ENCODE results near the gene GNAI3.

Gene GNAI3

DNA sequence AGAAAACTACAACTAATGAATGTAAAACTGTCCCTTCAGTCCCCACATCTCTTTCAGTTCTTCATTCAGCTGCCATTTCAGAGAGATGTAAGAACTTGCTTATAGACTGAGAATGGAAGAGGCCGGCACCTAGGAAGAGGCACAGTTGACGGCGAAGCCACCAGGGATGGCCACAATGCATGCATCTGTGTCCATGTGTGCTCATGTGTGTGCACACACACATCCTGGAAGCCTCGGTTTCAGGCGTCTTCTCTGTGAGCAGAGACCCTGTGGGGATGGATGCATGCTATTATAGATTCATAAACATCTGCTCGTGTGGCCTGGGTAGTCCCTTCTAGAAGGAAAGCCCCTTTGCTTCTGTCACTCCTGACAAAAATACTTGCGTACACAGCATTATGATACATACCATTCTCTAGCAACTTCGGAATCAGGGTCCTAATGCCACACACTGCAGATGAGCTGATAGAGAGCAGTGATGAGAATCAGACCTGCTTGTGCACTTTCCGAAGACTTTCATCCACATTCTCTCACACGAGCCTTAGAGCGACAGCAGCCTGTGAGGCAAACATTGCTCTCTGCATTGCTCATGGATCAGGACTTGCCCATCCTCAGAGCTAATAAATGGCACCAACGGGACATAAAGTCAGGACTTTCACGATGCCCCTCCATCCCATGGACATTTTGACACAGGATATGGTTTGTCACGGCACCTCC lies 21.2 kb upstream of the GNAI3 start:
- DNase-seq (ENCODE audit: low spot score) = no peak

DNA sequence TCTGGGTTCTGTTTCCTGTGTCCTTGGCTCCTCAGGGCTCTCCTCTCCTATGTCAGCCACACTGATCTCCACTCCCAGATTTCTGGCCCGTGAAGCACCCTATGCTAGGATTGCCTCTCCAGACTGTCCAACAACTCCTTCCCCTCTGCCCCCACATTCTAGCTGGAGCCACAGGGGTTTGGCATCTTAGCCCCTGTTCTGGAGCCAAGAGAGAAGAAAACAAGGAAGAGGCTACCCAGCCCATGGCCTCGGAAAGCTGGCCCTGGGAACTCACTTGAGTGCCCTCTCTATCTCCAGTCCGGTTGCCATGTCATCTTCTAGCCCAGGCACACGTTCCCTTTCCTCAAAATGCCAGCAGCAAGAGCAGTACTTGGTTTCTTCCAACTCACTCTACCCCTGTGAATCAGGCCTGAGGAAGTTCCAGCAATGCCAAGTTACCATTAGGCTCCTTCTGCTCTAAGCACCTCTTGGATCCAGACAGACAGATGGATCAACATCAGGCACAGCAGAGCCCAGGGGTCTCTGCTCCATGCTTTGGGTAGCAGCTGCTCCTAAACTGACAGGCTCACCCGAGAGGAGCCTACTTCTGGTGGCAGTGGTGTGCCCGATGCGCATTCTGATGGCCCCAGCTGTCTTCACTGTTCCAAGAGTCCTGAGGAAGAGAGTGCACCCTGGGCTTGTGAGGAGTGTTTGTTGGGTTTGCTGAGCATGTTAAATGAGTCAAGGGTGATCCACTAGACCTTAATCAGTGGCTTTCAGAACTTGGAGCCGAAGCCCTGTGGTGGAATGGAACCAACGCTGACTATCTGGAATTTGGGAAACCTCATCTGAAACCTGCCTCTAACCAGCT lies 20.3 kb upstream of the GNAI3 start:
- no peak for DNase-seq (ENCODE audit: low spot score)

DNA sequence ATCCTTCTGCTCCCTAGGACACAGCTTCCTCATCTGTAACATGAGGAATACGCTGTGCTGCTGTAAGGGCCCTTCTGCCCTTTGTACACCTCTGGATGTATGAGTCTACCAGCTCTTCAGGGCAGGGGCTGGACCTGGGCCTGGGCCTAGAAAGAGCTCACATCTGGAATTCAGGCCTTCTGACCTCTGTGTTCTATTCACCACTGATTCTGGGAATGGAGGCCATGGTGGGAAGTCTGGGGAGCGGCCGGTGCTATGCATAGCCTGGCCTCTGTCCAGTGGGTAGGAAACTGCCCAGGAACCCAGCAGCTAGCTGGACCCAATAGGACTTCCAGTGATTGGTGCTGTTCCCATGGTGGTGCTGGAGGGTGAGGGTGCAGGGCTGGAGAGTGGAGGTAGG lies 19.7 kb upstream of the GNAI3 start:
- DNase-seq (ENCODE audit: low spot score) = no peak

DNA sequence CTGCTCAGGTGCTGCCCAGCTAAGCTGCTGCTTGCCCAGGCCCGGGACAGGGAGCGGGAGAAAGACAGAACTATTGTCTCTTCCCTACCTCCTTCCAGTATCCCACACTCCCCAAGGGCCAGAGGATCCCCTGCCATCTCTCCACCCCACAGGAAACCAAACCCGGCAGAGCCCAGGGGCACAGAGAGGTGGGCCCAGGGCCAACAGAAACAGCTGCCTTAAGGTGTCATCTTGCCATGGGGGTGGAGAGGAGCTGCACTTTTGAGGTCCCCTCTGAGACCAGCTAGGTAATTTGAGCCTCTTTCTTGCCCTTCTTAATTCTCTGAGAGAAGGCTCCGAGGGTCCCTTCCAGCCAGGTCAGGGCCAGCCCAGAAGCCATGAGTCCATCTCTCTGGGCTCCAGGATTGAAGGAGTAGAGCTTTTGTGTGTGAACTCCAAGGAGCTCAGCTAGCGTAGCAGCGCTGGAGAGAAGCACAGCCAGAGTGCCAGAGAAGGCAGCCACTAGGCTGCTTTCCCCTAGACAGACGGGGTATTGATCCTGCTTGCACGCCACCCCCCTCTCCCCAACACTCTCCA lies 18.4 kb upstream of the GNAI3 start:
- DNase-seq (ENCODE audit: low spot score) = no peak

DNA sequence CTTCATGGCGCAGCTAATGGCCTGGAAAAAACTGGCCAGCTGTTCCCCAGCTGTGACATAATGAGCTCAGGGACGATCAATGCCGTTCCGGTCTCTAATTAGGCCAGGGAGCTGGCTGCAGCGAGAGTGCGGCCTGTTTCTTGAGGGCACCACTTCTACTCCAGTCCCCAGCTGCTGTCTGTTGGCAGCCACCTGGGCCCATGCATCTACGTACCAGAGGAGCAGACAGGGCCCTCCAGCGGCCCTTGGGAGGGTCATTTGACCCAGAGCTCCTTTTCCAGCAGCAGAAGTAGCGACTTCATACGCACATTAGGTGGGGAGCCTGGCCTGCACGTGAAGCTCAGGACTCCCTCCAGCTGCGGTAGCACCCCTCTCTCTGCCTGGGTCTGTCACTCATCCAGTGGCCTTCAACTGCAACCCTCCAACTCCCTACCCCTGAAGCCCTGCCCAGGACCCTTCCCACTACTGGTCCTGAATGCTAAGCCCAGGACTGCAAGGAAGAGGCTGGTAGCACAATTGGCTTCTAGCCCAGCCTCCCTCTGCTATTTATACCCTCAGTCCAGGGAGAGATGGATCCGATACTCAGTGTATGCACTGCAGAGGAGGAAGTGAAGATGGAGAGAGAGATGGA lies 17.8 kb upstream of the GNAI3 start:
- no peak for DNase-seq (ENCODE audit: low spot score)

DNA sequence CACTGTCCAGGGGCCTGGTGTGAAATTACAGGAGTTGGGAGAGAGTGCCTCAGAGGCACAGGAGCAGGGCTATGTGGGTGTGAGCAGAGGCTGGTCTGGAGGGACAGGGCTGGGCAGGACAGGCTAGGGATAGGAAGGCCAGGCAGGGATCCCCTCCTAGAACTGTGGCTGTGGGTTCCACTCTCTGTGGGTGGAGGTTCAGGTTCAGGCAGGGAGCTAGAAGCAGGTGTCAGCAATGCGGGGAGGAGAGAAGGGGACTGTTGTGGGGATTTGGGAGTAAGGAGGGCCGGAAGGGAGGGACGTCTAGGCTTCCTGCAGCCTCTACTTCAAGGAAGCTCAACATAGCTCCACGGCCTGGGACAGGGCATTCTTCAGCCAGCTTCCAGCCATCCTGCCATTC lies 17.0 kb upstream of the GNAI3 start:
- DNase-seq (ENCODE audit: low spot score) = no peak

DNA sequence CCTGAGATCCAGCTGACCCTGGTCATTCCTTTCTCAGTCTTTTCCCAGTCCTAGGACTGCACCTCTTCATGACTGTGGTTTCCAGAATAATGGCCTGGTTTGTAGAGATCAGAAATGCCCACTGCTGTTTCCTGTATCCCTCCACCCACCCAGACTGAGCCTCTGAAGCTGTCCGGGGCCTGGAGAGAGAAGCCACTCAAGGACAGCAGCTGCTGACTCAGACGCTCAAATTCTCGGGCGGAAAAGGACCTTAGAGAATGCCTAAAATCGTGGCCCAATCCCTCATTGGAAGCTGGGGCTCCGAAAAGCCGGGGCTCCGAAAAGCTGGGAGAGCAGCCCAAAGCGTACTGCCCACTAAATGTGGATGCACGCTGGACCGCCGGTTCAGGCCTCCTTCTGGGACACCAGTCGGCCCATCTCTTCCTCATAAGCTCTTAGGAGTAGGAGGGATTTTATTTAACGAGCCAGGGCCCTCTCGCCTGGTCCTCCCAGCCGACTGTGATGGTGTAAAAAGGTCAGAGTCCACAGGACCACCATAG lies 16.5 kb upstream of the GNAI3 start:
- DNase-seq (ENCODE audit: low spot score) = no peak

DNA sequence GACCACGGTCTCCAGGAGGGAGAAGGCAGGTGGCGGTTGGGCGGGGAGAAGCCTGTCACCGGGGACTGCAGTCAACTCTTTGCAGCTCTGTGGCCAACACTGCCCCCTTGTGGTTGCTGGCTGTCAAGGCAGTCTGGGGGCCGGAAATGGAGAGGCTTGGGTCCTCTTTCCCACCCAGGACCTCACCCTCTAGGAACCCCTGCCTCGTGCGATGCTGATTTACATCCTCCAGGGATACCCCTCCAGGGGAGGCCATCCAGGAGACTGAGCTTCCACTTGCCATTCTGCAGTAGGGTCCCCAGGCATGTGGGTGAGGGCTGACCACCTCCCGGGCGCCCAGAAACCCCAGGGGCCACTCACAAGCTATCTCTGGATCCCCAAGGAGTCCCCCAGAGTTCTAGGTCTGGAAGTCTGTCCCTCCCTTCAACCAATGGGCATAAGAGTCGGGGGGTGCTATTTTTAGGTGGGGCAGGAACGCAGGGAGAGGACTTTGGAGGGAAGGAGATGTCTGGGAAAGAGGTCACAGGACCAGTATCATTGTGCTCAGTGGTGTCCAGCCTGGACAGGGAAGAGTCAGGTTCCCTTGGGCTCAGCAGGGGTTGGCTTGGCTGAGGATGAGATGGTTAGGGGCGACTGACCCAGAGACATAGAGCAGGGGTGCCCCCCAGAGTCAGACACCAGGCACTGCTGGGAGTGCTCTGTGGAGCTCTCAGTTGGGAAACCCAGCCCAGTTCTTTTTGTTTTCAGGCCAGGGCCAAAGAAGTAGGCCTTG lies 15.9 kb upstream of the GNAI3 start:
- peak; percentile 77 for DNase-seq (ENCODE audit: low spot score)

DNA sequence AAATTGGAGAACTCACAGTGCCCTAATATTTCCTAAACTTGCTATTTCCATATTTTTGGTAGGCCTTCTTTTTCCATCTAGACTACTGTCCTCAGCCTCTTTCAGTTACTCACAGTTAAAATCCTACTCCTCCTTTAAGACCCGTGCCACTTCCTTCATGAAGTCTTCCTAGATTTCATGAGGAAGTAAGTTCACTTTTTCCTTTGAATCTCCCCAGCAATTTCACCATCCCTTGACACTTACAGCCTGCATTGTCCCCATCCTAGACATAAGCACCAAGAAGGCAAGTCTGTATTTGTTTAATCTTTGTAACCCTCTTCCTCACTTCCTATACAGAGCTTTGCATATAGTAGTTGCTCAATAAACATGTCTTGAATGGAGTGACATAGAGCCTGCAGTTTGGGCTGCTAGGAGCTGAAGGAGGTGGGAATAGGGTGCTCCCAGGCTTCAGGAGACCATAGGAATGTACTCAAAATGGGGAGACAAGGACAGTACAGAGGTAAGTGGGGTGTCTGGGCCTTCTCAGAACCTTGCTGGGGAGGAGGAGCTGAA lies 14.0 kb upstream of the GNAI3 start:
- DNase-seq (ENCODE audit: low spot score) = no peak

DNA sequence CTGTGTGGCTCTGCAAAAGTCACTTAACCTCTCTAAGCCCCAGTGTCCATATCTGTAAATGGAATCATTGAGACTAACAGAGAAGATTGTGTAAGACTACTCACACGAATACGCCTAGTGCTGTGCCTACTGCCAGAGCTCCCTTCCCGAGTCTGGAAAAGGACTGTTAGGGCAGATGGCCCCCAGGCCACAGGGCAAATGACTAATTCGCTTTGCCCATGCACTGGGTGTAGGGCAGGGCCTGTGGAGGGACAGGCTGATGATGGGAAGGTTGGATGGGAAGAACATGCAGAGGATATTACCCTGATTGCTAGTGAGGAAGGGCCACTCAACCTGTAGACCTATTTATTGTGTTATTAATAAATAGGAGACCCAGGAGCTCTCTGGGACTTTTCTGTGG lies 12.9 kb upstream of the GNAI3 start:
- DNase-seq (ENCODE audit: low spot score) = no peak

DNA sequence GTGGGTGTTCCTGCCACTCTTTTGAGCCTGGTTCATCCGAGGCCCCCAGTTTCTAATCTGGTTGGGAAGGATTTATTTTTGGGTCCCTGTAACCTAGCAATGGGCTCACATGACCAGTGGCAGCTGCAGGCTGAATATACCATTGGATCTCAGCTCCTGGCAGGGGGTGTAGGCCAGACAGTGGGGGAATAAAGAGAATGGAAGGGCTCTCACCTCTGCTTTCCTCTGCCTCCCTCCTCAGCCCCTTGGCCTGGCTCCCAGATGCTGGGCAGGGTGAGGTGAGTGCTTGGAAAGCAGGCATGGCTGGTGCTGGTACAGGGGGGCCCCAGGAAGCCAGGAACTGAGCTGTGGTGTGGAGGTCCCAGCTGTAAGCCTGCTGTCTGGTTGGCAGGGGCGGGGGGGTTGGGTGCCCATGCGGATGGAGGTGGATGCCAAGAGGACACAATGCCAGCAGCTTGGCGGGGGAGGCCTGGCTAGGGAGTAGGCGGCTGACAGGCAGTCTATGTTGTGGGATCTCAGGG lies 12.4 kb upstream of the GNAI3 start:
- DNase-seq (ENCODE audit: low spot score) = no peak

DNA sequence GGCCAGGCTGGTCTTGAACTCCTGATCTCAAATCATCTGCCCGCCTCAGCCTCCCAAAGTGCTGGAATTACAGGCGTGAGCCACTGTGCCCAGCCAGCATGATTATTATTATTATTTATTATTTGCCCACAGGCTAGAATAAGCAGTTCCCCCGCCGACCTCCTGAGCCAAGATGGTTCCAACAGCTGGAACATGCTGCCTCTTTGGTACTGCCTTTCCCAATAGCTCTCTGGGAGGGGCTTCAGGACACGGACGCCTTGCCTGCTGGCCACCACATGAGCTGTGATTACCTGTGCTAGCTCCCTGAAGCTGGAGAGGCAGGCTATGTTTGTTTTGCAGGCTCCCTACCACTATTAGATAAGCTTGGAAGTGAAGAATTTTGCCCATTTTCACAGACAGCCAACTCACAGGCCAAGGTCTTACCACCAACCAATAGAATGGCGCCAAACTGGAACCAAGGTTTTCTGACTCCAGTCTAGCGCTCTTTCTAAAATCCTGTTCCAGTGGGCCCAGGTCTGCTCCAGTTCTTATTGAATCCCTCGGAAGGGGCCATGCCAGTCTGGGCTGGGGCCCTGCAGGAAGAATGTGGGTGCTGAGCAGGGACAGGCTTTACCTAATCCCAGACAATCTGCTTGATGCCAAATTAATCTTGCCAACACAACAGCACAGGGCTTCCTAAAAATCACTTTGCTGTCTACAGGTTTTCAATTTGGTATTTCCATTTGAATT lies 10.8 kb upstream of the GNAI3 start:
- no peak for DNase-seq (ENCODE audit: low spot score)

DNA sequence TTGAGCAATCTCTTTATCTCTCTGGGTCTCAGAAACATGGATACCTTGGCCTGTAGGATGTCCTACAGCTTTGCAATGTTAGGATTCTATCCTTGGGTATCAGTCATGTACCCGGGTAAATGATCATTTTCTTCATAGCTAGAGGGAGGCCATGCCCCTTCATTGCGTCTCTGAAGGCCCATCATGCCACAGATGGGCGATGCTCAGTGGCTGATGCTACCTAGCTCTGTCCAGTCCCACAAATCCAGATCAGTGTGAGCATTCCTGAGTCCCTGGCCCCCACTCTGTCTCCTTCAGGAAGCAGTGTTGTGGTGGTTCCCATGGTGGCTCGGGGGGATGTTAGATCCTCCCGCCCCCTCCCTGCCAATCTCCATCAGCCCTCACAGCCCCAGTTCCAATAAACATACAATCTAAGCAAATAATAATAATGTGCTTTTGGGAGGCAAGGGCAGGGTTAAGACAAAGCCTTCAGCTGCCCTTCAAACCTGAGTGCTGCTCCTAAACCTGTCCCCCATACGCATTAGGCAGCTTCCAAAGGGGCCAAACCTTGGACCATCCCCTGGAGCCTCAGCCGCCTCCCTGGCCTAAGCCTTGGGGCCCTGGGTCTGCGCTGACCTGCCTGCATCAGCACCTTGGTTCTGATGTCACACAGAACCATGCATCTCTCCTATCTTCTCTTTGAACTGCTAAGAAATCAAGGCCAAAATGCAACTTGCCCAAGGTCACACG lies 9.4 kb upstream of the GNAI3 start:
- DNase-seq (ENCODE audit: low spot score) = no peak

DNA sequence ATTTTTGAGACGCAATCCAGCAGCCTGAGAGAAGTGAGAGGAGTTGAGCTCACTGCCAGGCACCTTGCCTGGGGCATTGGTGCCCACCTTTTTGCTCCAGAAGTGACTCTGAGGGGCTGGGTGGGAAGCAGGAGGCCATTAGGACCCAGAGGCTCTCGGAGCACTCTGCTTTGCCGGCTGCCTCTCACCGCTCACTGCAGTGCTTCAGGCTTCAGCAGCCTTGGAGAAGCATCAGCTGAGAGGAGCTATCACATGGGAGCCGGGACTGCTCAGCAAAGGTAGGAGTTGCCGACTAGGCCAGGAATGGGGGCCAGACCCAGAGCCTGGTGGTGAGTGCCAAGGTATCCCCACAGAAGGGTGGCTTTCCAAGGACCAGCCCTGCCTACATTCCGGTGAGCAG lies 8.7 kb upstream of the GNAI3 start, which contains the start of gene GPR61:
GPR61 (plus strand) TSS at position 197 of the 400 bp plus-strand sequence. CDS start 3,151 bp downstream, outside the sequence.
- DNase-seq (ENCODE audit: low spot score) = no peak

DNA sequence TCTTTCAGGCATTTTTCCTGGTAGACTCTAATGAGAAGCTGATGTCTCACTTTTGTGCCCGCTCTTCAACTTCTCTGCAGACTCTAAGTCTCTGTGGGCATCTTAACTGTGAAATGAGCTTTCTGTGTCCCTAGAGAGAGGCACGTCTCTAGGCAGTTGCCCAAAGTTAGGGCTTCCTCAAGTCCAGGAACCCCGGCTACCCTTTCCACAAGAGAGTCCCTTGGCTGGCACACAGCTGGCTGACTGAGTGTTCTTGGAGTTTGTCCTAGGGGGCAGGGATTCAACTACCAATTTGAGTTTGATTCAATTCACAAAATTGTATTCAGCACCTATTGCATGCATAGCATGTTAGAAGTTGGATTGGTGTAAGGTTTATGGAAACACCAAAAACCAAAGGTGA lies 7.3 kb upstream of the GNAI3 start:
- DNase-seq (ENCODE audit: low spot score) = no peak

DNA sequence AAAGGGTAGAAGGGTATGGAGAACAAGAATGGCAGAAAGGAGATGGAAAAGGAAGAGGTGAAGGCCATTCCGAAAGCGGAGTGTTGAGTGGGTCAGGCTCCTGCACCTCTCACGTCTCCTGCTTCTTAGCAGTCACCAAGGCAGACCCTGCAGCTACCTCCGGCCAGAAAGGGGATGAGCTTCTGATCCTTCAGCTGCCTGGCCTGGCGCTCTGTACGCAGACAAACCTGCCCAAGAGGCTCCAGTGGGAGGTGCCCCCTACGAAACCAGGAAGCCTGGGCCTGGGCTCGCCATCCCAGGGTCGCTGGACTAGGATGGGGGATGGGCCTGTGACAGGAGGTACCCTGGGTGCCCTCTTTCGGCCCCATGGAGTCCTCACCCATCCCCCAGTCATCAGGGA lies 5.8 kb upstream of the GNAI3 start:
- no peak for DNase-seq (ENCODE audit: low spot score)

DNA sequence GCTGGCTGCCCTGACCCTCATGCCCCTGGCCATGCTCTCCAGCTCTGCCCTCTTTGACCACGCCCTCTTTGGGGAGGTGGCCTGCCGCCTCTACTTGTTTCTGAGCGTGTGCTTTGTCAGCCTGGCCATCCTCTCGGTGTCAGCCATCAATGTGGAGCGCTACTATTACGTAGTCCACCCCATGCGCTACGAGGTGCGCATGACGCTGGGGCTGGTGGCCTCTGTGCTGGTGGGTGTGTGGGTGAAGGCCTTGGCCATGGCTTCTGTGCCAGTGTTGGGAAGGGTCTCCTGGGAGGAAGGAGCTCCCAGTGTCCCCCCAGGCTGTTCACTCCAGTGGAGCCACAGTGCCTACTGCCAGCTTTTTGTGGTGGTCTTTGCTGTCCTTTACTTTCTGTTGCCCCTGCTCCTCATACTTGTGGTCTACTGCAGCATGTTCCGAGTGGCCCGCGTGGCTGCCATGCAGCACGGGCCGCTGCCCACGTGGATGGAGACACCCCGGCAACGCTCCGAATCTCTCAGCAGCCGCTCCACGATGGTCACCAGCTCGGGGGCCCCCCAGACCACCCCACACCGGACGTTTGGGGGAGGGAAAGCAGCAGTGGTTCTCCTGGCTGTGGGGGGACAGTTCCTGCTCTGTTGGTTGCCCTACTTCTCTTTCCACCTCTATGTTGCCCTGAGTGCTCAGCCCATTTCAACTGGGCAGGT lies 5.0 kb upstream of the GNAI3 start:
- DNase-seq (ENCODE audit: low spot score) = no peak

DNA sequence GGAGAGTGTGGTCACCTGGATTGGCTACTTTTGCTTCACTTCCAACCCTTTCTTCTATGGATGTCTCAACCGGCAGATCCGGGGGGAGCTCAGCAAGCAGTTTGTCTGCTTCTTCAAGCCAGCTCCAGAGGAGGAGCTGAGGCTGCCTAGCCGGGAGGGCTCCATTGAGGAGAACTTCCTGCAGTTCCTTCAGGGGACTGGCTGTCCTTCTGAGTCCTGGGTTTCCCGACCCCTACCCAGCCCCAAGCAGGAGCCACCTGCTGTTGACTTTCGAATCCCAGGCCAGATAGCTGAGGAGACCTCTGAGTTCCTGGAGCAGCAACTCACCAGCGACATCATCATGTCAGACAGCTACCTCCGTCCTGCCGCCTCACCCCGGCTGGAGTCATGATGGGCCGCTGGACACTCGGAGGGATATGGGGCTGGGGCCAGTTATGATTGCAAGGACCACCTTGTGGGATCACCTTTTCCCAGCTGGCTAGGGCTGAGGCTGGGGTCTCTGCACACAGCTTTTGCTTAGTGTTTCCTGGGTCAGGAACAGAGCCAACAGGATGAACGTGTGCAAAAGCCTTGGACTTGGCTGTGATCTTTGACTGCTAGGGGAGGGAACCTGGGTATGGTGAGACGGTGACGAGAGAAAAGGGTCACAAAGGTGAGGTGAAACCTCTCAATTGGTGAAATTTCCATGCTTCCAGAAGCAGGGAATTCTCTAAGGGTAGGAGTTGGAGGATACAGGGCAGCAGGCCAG lies 4.3 kb upstream of the GNAI3 start:
- no peak for DNase-seq (ENCODE audit: low spot score)
